Left ventricle myocardium inferior (tissue), 1 donor: Measurements from ENCODE around the gene BCL7C. TPM values are rescaled to one million over a fixed set of nuclear protein-coding genes. Genes with fewer than 3 reads are reported as not detected.

Source experiments
- DNase-seq: peaks from one replicate; pipeline ENCODE4 v3.0.0-alpha.2; 2020
- H3K27ac ChIP-seq: fragments of 200-600 bp; replicated peaks from 2 replicates; pipeline ENCODE4 v1.8.0; 2021
- H3K27me3 ChIP-seq: fragments of 200-600 bp; 2 replicates; pipeline ENCODE4 v1.8.0; 2021; ENCODE audit warnings: low read depth
- H3K36me3 ChIP-seq: fragments of 200-600 bp; 2 replicates; pipeline ENCODE4 v1.8.0; 2021
- H3K4me1 ChIP-seq: fragments of 200-600 bp; 2 replicates; pipeline ENCODE4 v1.8.0; 2021
- H3K4me3 ChIP-seq: fragments of 200-600 bp; 2 replicates; pipeline ENCODE4 v1.8.0; 2021; ENCODE audit warnings: mild to moderate bottlenecking, moderate library complexity
- H3K9me3 ChIP-seq: fragments of 200-600 bp; replicated peaks from 2 replicates; pipeline ENCODE4 v1.8.0; 2021
- intact Hi-C: fragments of 100-400 bp; cut with micrococcal nuclease; formaldehyde crosslinking; loops from one replicate; pipeline ENCODE4 v1.11.0; 2022
- total RNA-seq: library from RNA; stranded (reverse); fragmentation: NEBNext Ultra II Directional; extraction: Animal tissue kit (Norgen Biotek cat#: 25700); gene quantifications from one replicate; pipeline ENCODE4 v1.2.1, GENCODE V29; 2021
- TF ChIP-seq, protein P1 (sequence below): fragments of 200-600 bp; IDR thresholded peaks from 2 replicates; pipeline ENCODE4 v1.8.0; 2021; ENCODE audit warnings: antibody characterized with exemption, mild to moderate bottlenecking, borderline replicate concordance
- donor health status: DM: no; HTN: yes; CAD: no; lungs with severe emphysema.

Gene BCL7C
- total RNA-seq, 1 donor from 2014 or later = 25.2 TPM

DNA sequence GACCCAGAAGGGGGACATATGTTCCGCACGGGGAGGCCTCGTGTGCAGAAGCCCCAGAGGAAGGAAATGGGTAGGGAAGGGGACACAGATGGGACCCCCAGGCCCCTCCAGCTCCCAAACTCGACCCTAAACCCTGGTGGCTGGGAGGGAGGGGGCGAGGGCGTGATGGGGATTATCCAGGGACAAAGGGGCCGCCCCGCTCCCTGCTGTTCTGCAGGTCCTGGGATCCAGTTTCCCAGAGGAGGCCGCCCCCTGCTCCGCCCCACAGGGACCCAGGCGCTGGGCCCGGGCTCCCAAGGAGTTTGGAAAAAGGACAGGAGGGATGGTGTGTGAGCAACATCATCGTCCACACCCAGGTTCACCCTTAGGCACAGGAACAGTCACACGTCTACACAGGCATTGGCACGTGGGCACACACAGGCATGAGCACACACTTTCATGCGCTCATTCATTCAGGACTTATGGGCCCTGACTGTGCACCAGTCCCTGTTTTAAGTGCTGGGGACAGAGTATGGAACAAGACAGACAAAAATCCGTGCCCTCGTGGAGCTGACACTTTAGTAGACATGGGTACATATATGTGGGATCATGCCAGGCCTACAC is 16.7 kb upstream of the BCL7C start:
- intact Hi-C loops = no loop called here

DNA sequence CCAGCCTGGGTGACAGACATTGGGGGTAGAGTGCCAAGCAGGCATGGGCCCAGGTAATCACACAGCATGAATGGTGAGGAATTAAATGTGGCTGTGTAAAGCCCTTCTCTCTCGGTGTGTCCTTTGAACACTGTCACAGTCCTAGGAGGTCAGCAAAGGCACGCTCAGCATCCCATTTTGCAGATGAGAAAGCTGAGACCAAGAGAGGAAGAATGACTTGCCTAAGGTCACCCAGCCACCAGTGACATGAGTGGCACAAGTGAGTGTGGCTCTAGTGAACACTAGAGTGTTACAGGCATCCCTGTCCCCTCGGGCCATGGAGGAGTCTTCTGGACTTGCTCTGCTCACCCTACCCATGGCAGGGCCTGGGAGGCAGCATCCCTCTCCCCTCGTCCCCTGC is 13.2 kb upstream of the BCL7C start:
- Histone ChIP-seq H3K27ac (no peak overlapping the region), H3K9me3 (no peaks in the 10 kb centered on the region), H3K36me3 (no peaks in the 10 kb centered on the region), H3K4me1 (peaks cover 25% of the 10 kb centered on the region), H3K4me3 (no peak overlapping the region), H3K27me3 (no peaks in the 10 kb centered on the region)
- TF ChIP-seq, protein P1, sequence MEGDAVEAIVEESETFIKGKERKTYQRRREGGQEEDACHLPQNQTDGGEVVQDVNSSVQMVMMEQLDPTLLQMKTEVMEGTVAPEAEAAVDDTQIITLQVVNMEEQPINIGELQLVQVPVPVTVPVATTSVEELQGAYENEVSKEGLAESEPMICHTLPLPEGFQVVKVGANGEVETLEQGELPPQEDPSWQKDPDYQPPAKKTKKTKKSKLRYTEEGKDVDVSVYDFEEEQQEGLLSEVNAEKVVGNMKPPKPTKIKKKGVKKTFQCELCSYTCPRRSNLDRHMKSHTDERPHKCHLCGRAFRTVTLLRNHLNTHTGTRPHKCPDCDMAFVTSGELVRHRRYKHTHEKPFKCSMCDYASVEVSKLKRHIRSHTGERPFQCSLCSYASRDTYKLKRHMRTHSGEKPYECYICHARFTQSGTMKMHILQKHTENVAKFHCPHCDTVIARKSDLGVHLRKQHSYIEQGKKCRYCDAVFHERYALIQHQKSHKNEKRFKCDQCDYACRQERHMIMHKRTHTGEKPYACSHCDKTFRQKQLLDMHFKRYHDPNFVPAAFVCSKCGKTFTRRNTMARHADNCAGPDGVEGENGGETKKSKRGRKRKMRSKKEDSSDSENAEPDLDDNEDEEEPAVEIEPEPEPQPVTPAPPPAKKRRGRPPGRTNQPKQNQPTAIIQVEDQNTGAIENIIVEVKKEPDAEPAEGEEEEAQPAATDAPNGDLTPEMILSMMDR = no peak
- no peak for DNase-seq
- intact Hi-C loops = loop anchor here (10.0 kb wide), 1 partner anchor 62 kb away; no protein-coding TSS in a partner anchor

More for the DNA sequence above, 16.7 kb upstream of the BCL7C start:
- no peaks in the 10 kb centered on the region for H3K36me3 ChIP-seq
- no peak overlapping the region for H3K4me3 ChIP-seq
- no peaks in the 10 kb centered on the region for H3K27me3 ChIP-seq
- H3K4me1 ChIP-seq = no peaks in the 10 kb centered on the region
- TF ChIP-seq, protein P1 = no peak
- no peaks in the 10 kb centered on the region for H3K9me3 ChIP-seq
- no peak for DNase-seq
- H3K27ac ChIP-seq = no peak overlapping the region

DNA sequence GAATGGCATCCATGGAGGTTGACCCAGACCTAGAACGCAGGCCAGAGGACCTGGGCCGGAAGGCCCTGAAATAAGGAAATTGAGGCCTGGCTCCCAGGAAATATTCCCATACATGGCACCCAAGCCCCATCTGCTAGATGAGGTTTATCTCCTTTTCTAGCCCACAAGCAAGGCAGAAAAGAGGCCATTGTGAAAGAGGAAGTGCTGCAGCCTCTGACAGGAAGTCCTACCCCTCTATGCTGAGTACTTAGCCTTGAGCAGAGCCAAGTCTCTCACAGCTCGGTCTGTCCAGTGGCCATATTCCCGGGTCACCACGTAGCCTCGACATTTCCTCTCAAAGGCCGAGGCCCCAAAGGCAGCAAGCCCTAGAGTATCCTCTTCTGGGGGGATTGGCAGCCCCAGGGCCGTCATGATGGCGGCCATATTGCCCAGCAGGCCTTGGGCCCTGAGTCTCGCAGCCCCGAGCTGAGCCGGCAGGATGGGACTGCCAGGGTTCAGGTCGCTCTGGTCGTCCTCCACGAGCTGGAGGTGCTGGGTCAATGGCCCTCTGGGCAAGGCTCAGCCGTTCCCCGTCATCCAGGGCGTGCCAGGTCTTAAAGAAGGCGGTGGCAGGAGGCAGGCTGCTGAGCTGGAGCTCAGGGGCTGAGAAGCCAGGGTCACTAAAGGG is 10.4 kb upstream of the BCL7C start:
- DNase-seq = no peak
- no peak overlapping the region for H3K4me3 ChIP-seq
- no peaks in the 10 kb centered on the region for H3K27me3 ChIP-seq
- TF ChIP-seq, protein P1 = no peak
- intact Hi-C loops = loop anchor here (10.0 kb wide), 1 partner anchor 59 kb away; no protein-coding TSS in a partner anchor
- H3K9me3 ChIP-seq = no peaks in the 10 kb centered on the region
- no peaks in the 10 kb centered on the region for H3K36me3 ChIP-seq
- H3K4me1 ChIP-seq = peaks cover 35% of the 10 kb centered on the region
- peak overlapping the region; percentile 96 for H3K27ac ChIP-seq

DNA sequence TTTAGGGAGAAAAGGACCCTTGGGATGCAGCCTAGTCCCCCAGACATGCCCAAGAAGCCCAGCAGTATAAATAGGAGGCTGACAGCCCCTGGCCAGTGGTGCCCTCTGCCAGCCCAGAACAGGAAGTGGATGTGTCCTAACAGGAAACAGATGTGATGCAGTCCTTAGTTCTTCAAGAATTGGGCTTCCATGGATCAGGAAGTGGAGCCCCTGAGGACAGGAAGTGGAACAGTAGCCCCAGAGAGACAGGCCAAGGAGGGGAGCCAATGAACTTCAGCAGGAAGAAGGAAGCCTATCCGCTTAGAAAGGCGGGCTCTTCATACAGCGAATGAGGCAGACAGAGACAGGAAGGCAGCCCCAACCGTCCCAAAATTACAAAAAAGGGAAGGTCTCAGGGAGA is 9.7 kb upstream of the BCL7C start:
- intact Hi-C loops = loop anchor here (10.0 kb wide), 1 partner anchor 59 kb away; no protein-coding TSS in a partner anchor
- Histone ChIP-seq H3K27ac (peak overlapping the region; percentile 96), H3K4me1 (peaks cover 35% of the 10 kb centered on the region), H3K9me3 (no peaks in the 10 kb centered on the region), H3K36me3 (no peaks in the 10 kb centered on the region), H3K27me3 (no peaks in the 10 kb centered on the region), H3K4me3 (no peak overlapping the region)
- TF ChIP-seq, protein P1 = no peak
- DNase-seq = no peak

DNA sequence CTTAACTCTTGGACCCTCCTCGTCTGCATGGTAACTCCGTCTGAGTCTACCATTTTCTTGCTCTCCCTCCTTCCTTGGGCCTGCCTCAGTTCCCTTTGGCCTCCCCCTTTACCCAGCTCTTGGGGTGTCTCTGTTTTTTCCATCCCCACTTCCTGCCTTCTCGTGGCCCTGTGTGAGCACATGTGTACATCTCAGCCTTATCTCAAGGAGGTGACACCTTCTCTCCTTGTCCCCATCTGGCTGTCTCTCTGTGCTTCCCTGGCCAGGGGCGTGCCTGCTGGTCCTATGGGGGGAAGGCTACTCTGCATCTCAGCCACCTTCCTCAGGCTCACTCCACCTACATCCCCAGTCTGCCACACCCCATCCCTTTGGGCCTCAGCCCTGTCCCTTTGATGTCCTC is 9.1 kb upstream of the BCL7C start:
- DNase-seq = no peak
- peak overlapping the region; percentile 71 for H3K4me3 ChIP-seq
- H3K36me3 ChIP-seq = no peaks in the 10 kb centered on the region
- H3K27ac ChIP-seq = peak overlapping the region; percentile 96
- TF ChIP-seq, protein P1 = no peak
- no peaks in the 10 kb centered on the region for H3K27me3 ChIP-seq
- H3K9me3 ChIP-seq = no peaks in the 10 kb centered on the region
- intact Hi-C loops = loop anchor here (10.0 kb wide), 1 partner anchor 58 kb away; no protein-coding TSS in a partner anchor
- peaks cover 35% of the 10 kb centered on the region for H3K4me1 ChIP-seq
